ENCODE measurements around the gene ZNF610.

The ZNF610 gene

DNA sequence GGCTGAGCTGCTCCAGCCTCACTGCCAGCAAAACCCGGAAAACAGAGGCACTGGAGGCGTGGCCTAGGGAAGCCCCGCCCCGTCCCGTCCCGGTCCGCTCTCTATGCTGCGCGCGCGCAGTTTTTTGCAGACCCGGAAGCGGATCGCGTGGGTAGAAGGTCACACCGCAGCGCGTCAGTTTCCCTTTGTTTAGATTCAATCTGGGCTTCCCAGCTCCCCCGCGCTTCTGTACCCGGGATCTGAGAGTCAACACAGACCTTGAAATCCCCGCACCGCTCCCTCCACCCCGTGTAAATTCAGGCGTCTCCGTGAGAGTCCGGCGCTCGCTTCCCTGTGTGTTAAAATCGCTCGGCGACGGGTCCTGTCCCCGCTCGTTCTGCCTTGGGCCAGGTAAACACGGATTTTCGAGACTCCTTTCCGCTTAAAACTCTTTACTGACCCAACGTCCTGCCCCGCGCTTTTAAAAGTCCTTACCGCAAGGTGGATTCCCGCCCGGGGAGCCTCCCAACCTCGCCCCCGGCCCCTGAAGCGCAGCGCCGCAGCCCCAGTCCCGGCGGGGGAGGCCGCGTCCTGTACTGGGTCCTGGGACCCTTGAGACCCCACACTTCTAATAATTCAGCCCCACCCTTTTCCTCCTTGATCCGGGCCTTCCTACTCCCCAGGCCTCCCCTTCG lies at the start of gene ZNF610:
ZNF610 (plus strand) TSS at position 127 of the 674 bp plus-strand sequence. CDS start 12,930 bp downstream, outside the sequence.
- Histone ChIP-seq H3K36me3 (ENCODE audit: control insufficient read depth in 2 of 2, insufficient read depth in 1 of 2, low read length in 2 of 2) (no peaks in the 10 kb centered on the region), H3K4me1 (ENCODE audit: control insufficient read depth, insufficient read depth, low read length) (no peaks in the 10 kb centered on the region), H3K4me3 (ENCODE audit: low read depth, low read length) (peak within 1 kb of the TSS; percentile 46), H3K9me3 (ENCODE audit: control insufficient read depth, insufficient read depth, low read depth, low read length) (no peaks in the 10 kb centered on the region; the same call in 1 of the 2 replicates), H3K27ac (ENCODE audit: extremely low read depth, low read depth, low read length) (no peak within 1 kb of the TSS)
- CTCF ChIA-PET: interaction anchor here (0.8 kb wide), 1 partner anchor 9 kb away, joined by 3 read pairs; no protein-coding TSS in a partner anchor
- TF ChIP-seq ZNF112 (tag by site-specific recombination; IDR thresholded peaks at IDR 0.05) (no peak), ZNF747 (tag by site-specific recombination; IDR thresholded peaks at IDR 0.05) (no peak), ZNF664 (tag by site-specific recombination; IDR thresholded peaks at IDR 0.05) (no peak), ZNF221 (tag by site-specific recombination; IDR thresholded peaks at IDR 0.05; ENCODE audit: borderline replicate concordance) (no peak), SP3 (tag by site-specific recombination; IDR thresholded peaks at IDR 0.05) (peak; percentile 64), ZNF155 (tag by site-specific recombination; IDR thresholded peaks at IDR 0.05) (no peak), SP7 (tag by site-specific recombination; IDR thresholded peaks at IDR 0.05) (no peak), ZNF362 (tag by site-specific recombination; IDR thresholded peaks at IDR 0.05) (0 out of 2 replicates have a peak, but pooled peaks have one; percentile 21), SP2 (tag by site-specific recombination; IDR thresholded peaks at IDR 0.05) (peak; percentile 54), KLF10 (tag by site-specific recombination; IDR thresholded peaks at IDR 0.05) (no peak), ZNF701 (tag by site-specific recombination; IDR thresholded peaks at IDR 0.05) (no peak), ZNF670 (tag by site-specific recombination; IDR thresholded peaks at IDR 0.05; ENCODE audit: low read depth) (no peak), ZNF335 (tag by site-specific recombination; conservative IDR thresholded peaks at IDR 0.05) (peak; percentile 41), IKZF3 (tag by site-specific recombination; IDR thresholded peaks at IDR 0.05) (no peak), ZNF610 (tag by site-specific recombination; IDR thresholded peaks at IDR 0.05; ENCODE audit: borderline replicate concordance) (0 out of 2 replicates have a peak, but pooled peaks have one; percentile 61), ZBTB20 (tag by site-specific recombination; IDR thresholded peaks at IDR 0.05) (0 out of 2 replicates have a peak, but pooled peaks have one; percentile 13), ZNF23 (tag by site-specific recombination; IDR thresholded peaks at IDR 0.05; ENCODE audit: borderline replicate concordance) (no peak), MZF1 (tag by site-specific recombination; IDR thresholded peaks at IDR 0.05; ENCODE audit: borderline replicate concordance) (no peak), ZNF37A (tag by site-specific recombination; IDR thresholded peaks at IDR 0.05) (no peak), ZFHX2 (tag by site-specific recombination; conservative IDR thresholded peaks at IDR 0.05) (peak; percentile 32), SCRT1 (tag by site-specific recombination; IDR thresholded peaks at IDR 0.05; ENCODE audit: borderline replicate concordance) (no peak)
- TF ChIP-seq, protein P1, sequence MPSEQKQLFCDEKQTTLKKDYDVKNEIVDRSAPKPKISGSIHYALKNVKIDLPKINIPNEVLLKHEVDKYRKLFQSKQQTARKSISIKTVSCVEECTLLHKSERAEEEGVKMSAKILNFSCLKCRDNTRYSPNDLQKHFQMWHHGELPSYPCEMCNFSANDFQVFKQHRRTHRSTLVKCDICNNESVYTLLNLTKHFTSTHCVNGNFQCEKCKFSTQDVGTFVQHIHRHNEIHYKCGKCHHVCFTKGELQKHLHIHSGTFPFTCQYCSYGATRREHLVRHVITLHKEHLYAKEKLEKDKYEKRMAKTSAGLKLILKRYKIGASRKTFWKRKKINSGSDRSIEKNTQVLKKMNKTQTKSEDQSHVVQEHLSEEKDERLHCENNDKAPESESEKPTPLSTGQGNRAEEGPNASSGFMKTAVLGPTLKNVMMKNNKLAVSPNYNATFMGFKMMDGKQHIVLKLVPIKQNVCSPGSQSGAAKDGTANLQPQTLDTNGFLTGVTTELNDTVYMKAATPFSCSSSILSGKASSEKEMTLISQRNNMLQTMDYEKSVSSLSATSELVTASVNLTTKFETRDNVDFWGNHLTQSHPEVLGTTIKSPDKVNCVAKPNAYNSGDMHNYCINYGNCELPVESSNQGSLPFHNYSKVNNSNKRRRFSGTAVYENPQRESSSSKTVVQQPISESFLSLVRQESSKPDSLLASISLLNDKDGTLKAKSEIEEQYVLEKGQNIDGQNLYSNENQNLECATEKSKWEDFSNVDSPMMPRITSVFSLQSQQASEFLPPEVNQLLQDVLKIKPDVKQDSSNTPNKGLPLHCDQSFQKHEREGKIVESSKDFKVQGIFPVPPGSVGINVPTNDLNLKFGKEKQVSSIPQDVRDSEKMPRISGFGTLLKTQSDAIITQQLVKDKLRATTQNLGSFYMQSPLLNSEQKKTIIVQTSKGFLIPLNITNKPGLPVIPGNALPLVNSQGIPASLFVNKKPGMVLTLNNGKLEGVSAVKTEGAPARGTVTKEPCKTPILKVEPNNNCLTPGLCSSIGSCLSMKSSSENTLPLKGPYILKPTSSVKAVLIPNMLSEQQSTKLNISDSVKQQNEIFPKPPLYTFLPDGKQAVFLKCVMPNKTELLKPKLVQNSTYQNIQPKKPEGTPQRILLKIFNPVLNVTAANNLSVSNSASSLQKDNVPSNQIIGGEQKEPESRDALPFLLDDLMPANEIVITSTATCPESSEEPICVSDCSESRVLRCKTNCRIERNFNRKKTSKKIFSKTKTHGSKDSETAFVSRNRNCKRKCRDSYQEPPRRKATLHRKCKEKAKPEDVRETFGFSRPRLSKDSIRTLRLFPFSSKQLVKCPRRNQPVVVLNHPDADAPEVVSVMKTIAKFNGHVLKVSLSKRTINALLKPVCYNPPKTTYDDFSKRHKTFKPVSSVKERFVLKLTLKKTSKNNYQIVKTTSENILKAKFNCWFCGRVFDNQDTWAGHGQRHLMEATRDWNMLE (tag by site-specific recombination; conservative IDR thresholded peaks at IDR 0.05; ENCODE audit: low read depth): peak; percentile 89
- TF ChIP-seq, protein P2, sequence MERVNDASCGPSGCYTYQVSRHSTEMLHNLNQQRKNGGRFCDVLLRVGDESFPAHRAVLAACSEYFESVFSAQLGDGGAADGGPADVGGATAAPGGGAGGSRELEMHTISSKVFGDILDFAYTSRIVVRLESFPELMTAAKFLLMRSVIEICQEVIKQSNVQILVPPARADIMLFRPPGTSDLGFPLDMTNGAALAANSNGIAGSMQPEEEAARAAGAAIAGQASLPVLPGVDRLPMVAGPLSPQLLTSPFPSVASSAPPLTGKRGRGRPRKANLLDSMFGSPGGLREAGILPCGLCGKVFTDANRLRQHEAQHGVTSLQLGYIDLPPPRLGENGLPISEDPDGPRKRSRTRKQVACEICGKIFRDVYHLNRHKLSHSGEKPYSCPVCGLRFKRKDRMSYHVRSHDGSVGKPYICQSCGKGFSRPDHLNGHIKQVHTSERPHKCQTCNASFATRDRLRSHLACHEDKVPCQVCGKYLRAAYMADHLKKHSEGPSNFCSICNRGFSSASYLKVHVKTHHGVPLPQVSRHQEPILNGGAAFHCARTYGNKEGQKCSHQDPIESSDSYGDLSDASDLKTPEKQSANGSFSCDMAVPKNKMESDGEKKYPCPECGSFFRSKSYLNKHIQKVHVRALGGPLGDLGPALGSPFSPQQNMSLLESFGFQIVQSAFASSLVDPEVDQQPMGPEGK (tag by site-specific recombination; IDR thresholded peaks at IDR 0.05): no peak
- TF ChIP-seq, protein P3, sequence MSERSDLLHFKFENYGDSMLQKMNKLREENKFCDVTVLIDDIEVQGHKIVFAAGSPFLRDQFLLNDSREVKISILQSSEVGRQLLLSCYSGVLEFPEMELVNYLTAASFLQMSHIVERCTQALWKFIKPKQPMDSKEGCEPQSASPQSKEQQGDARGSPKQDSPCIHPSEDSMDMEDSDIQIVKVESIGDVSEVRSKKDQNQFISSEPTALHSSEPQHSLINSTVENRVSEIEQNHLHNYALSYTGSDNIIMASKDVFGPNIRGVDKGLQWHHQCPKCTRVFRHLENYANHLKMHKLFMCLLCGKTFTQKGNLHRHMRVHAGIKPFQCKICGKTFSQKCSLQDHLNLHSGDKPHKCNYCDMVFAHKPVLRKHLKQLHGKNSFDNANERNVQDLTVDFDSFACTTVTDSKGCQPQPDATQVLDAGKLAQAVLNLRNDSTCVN (tag by site-specific recombination; optimal IDR thresholded peaks at IDR 0.05): peak; percentile 27
- TF ChIP-seq, protein P4, sequence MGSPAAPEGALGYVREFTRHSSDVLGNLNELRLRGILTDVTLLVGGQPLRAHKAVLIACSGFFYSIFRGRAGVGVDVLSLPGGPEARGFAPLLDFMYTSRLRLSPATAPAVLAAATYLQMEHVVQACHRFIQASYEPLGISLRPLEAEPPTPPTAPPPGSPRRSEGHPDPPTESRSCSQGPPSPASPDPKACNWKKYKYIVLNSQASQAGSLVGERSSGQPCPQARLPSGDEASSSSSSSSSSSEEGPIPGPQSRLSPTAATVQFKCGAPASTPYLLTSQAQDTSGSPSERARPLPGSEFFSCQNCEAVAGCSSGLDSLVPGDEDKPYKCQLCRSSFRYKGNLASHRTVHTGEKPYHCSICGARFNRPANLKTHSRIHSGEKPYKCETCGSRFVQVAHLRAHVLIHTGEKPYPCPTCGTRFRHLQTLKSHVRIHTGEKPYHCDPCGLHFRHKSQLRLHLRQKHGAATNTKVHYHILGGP (tag by site-specific recombination; IDR thresholded peaks at IDR 0.05): no peak
- POLR2A ChIA-PET: no interaction called here
